ENCODE data around the gene GPR148.

Gene GPR148

GRCh38 chr2:130754811-130755210 is 25.9 kb downstream of the GPR148 start:
- no peak for DNase-seq

GRCh38 chr2:130755256-130756052 is 26.6 kb downstream of the GPR148 start, which contains the start of gene AMER3:
AMER3 (plus strand) TSS chr2:130755540; CDS start chr2:130762073, 6,533 bp downstream.
- no peak for DNase-seq

DNA sequence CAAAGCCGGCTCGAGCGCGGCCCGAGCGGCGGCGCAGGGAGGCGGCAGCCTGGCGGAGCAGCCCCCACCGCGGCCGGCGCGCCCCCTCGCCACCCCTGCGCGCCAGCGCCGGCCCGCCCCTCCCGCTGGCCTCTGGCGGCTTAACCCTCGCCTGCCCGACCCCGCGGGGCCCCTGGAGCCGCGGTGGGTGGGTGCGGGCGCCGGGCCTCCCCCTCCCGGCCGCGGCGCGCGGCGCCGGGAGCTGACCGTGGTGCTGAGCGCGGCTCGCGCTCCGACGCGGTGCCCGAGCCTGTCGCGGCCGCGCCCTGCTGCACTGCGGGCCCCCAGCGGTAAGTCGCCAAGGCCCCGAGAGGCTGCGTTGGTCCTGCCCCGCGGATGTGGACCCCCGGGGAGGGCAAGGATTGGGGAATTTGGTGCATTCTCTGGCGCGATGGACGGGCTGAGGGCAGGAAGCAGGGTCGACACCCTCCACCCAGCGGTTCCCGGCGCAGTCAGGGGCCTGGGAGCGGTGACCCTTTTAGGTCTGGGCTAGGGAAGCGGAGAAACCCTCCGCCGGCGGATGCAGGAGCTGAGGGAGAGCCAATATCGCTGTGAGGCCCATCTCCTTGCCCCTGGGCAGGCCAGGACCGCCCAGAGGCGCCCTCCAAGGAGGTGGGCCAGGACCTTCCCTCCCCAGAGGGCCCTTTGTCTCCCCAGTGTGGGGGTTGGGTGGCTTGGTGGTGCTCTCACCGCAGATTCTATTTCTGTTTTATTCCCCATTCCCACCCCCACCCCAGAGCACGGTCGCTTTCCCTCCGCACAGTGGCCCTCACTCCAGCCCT is 27.4 kb downstream of the GPR148 start:
- DNase-seq = no peak

- no peak for DNase-seq
Observed at GRCh38 chr2:130756874-130757668, 28.2 kb downstream of the GPR148 start.

DNA sequence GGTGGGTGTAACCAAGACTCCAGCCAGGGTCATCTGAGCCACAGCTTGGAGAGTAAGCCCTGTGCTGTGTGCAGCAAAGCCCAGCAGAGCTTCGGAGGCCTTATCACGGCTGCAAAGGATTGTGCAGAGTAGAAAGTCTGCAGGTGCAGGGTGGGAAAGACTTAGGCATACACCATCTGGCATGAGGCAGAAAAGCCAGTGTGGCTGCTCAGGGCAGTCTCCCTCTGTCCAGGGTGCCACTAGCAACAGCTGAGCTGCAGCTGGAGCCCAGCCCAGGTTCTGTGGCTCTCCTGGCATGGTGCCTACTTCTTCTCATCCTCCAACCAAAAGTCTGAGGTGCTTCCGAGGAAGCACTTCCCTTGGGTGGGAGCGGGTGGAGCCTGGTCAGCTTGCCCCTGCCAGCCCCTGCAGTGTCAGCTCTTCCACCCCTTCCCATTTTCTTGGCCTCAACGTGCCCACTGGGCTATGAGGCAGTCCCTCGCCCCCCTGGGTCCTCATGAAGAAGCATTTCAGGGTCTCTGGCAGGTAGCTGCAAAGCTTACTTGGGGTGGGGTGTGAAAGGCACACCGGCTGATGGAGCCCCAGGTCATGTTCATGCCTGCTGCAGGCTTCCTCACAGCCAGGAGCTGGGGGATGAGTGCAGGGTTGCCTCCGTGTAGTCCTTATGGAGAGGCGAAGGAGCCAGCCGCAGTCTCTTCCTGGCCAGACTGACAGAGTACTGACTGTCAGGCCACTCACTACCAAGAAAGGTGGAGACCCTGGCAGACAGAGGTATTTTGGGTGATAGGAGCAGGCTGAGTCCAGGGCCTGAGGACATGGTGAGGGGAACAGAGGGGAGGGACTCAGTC is 31.3 kb downstream of the GPR148 start:
- no peak for DNase-seq

DNA sequence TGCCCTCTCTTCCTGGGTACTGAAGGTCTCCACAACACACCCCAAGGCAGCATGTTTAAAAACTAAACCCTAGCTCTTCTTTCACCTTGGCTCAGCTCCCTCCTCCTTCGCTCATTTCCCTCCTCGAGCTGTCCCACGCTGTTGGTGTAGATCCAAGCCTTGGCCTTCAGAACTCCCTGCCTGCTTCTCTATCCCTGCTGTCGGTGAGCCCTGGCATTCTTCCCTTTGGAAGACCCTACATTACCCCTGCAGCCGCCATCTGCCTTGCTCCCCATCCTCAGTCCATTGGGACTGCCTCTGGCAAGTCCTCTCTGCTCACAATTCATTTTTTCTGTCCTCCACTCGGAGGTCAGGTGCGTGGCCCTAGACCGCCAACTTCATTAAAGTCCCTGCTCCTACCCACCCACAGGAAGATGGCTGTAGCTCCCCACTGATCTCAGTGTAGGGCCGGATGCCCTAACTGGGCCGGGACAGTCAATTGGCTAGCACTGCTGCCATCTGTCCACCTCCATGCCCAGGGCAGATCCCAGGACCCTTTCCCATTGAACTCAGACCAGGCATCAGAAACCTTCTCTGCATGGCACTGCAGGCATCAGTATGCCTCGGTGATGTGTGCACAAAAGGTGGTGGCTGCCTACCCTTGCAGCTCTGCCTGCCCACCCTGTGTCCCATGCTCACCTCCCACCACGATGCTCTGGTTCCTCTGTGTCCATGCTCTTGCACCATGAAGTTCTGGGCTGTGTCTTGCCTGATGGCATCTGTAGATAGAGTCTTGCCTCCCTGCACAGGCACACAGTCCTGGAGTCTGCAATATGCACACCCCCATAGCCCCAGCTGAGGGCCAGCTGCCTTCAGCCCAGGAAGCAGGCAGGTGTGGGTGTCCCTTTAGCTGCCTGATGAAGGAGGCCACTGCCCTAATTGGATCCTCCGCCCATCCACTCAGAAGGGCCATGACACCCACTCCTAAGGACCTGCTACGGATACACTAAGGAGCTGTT is 32.2 kb downstream of the GPR148 start:
- no peak for DNase-seq

DNA sequence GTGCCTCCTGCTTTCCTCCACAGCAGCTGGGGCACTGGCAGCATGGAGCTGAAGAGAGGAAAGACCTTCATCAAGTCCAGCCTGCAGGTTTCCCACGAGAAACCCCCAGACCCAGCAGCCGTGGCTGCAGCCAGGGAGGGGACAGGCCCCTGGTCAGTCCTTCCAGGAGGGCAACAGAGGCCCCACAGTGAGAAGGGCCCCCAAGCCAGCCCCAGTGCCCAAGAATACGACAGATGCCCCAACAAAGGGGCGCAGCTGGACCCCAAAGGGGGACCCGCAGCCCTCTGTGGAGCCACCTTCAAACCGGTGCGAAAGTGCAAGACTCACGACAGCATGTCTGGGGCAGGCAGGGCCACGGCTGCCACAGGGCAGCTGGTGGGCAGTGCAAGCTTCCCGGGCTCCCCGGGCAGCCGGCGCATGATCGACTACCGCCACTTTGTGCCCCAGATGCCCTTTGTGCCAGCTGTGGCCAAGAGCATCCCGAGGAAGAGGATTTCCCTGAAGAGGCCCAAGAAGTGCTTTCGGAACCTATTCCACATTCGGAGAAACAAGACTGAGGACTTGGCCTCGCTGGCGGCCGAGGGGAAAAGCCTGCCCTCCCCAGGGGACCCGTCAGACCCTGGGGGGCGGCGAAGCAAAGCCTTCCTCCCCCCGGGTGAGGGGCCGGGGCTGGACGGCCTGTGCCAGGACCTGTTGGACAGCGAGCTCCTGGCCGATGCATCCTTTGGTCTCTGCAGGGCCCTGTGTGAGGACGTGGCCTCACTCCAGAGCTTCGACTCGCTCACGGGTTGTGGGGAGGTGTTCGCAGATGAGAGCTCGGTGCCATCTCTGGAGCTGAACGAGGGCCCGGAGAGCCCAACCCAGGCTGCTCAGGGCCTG is 33.4 kb downstream of the GPR148 start:
- no peak for DNase-seq

DNA sequence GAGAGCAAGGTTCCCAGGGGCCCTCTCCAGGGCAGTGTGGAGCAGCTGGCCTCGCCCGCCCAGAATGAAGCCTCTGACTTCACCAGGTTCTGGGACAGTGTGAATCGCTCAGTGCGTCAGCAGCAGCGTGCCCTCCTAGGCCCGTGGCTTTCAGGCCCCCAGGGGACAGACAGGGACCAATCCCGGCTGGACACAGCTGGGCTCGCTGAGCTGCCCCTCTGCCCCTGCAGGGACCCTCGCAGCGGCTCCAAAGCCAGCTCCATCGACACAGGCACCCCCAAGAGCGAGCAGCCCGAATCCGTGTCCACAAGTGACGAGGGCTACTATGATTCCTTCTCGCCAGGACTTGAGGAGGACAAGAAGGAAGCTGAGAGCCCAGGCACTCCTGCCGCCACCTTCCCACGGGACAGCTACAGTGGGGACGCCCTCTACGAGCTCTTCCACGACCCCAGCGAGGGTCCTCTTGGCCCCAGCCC is 34.1 kb downstream of the GPR148 start:
- DNase-seq = no peak

GRCh38 chr2:130763405-130763804 is 34.5 kb downstream of the GPR148 start:
- DNase-seq = no peak

GRCh38 chr2:130764035-130764820 is 35.4 kb downstream of the GPR148 start:
- no peak for DNase-seq

- no peak for DNase-seq
Observed at GRCh38 chr2:130764821-130765115, 35.9 kb downstream of the GPR148 start.

GRCh38 chr2:130765464-130765863 is 36.6 kb downstream of the GPR148 start:
- no peak for DNase-seq

GRCh38 chr2:130766037-130766436 is 37.2 kb downstream of the GPR148 start:
- DNase-seq = no peak

GRCh38 chr2:130766711-130767407 is 38.0 kb downstream of the GPR148 start:
- DNase-seq = no peak

DNA sequence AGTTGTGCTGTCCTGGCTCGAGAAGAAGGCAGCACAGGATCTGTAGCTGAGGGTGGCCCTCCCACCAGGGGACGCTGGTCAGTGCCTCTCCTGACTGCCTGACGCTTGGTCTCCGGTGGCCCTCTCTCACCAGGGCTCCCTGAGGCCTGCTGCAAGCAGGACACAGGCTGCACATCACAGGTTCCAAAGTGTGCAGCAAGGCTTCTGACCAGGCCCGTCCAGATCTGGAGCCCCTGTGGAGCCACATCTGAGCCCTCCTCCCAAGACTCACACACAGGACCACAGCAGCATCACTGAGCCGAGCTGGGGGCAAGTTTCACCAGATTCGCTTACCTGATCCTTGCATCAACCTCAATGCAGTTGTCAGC is 38.5 kb downstream of the GPR148 start:
- no peak for DNase-seq

- DNase-seq = no peak
Observed at GRCh38 chr2:130768191-130768855, 39.5 kb downstream of the GPR148 start.

DNA sequence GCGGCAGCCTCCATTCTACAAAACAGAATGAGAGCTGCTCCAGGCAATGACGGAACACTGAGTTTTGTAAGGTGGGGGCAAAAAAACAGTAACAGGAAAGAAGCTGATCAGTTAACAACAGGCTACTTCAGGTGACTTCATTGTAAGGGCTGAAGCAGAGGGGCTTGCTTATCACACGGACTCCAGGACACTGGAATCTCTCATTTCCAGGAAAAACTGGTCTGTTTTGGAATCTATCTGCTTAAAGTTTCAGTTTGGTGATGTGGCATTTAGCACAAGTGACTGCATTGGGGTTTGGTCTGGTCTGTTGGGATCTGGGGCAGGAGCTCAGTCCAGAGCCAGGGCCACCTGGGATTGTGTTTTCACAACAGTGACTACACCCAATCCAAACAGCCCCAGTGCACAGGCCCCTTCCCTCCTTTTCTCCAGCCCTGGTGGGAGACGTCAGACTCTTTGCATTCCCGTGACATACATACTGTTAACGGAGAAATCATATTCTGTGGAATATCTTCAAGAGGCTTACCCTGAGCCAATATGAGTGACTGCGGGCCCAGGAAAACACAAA is 40.6 kb downstream of the GPR148 start:
- DNase-seq = no peak

DNA sequence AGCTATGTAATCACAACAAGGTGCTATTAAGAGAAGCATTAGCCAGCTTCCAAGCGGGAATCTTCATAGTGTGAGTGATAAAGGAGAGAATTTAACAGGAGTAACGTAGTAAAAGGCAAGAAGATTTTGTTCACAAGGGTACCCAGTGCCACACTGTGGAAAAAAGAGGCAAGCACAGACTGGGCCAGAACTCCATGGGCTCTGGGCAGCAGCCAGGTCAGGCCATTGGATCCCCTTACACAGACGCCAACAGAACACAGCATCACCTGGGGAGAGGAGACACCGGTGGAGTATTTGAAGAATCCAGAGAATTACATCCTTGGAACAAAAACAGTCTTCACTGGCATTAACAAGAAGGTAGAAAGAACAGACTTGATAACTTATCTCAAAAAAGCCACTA is 47.7 kb downstream of the GPR148 start:
- DNase-seq = no peak

Measured in activated effector memory CD4-positive, alpha-beta T cell treated with Interleukin-2 at 50 U/mL for 16 hours (primary cell).